ENCODE data around the gene GDF10.

GRCh38 chr10:47334466-47335295 lies 34.7 kb downstream of the GDF10 start:
- TF ChIP-seq CTCF (IDR thresholded peaks at IDR 0.05), result no peak
- no peak for TF ChIP-seq POLR2A (IDR thresholded peaks at IDR 0.05)
